ENCODE results near the gene IRS1. TPM values are rescaled to one million over a fixed set of nuclear protein-coding genes. Genes with fewer than 3 reads are reported as not detected.

IRS1 gene
- total RNA-seq, 1 donor from 2014 or later: 17.8 TPM

- Histone ChIP-seq H3K4me3 (no peak overlapping the region), H3K4me1 (peaks cover 81% of the 10 kb centered on the region), H3K27ac (replicated peaks) (peak overlapping the region; percentile 82), H3K36me3 (no peaks in the 10 kb centered on the region), H3K9me3 (replicated peaks) (no peaks in the 10 kb centered on the region), H3K27me3 (ENCODE audit: low read depth) (no peaks in the 10 kb centered on the region)
- no peak for TF ChIP-seq CTCF (IDR thresholded peaks at IDR 0.05; ENCODE audit: borderline replicate concordance)
- peak; percentile 37 for DNase-seq
- intact Hi-C loops (cut with micrococcal nuclease): no loop called here
Observed at GRCh38 chr2:226742347-226742746, 57.3 kb downstream of the IRS1 start.

GRCh38 chr2:226740039-226740648 is 59.5 kb downstream of the IRS1 start:
- H3K27ac ChIP-seq (replicated peaks): peak overlapping the region; percentile 74
- no peak for DNase-seq
- TF ChIP-seq CTCF (IDR thresholded peaks at IDR 0.05; ENCODE audit: borderline replicate concordance): no peak
- H3K9me3 ChIP-seq (replicated peaks): no peaks in the 10 kb centered on the region
- no peaks in the 10 kb centered on the region for H3K27me3 ChIP-seq (ENCODE audit: low read depth)
- no peaks in the 10 kb centered on the region for H3K36me3 ChIP-seq
- peaks cover 61% of the 10 kb centered on the region for H3K4me1 ChIP-seq
- H3K4me3 ChIP-seq: no peak overlapping the region
- intact Hi-C loops (cut with micrococcal nuclease): no loop called here

GRCh38 chr2:226739545-226740030 is 60.0 kb downstream of the IRS1 start:
- DNase-seq: no peak
- Histone ChIP-seq H3K27me3 (ENCODE audit: low read depth) (no peaks in the 10 kb centered on the region), H3K4me3 (no peak overlapping the region), H3K4me1 (peaks cover 64% of the 10 kb centered on the region), H3K36me3 (no peaks in the 10 kb centered on the region), H3K9me3 (replicated peaks) (no peaks in the 10 kb centered on the region), H3K27ac (replicated peaks) (peak overlapping the region; percentile 74)
- no peak for TF ChIP-seq CTCF (IDR thresholded peaks at IDR 0.05; ENCODE audit: borderline replicate concordance)
- intact Hi-C loops (cut with micrococcal nuclease): no loop called here

- Histone ChIP-seq H3K4me3 (no peak overlapping the region), H3K9me3 (replicated peaks) (no peaks in the 10 kb centered on the region), H3K4me1 (peaks cover 70% of the 10 kb centered on the region), H3K27ac (replicated peaks) (peak overlapping the region; percentile 74), H3K27me3 (ENCODE audit: low read depth) (no peaks in the 10 kb centered on the region), H3K36me3 (no peaks in the 10 kb centered on the region)
- TF ChIP-seq CTCF (IDR thresholded peaks at IDR 0.05; ENCODE audit: borderline replicate concordance): no peak
- no peak for DNase-seq
- intact Hi-C loops (cut with micrococcal nuclease): no loop called here
Observed at GRCh38 chr2:226738821-226739544, 60.6 kb downstream of the IRS1 start.

GRCh38 chr2:226738191-226738820 is 61.3 kb downstream of the IRS1 start:
- H3K36me3 ChIP-seq: no peaks in the 10 kb centered on the region
- TF ChIP-seq CTCF (IDR thresholded peaks at IDR 0.05; ENCODE audit: borderline replicate concordance): no peak
- intact Hi-C loops (cut with micrococcal nuclease): no loop called here
- DNase-seq: no peak
- H3K4me1 ChIP-seq: peaks cover 70% of the 10 kb centered on the region
- no peaks in the 10 kb centered on the region for H3K9me3 ChIP-seq (replicated peaks)
- H3K27me3 ChIP-seq (ENCODE audit: low read depth): no peaks in the 10 kb centered on the region
- no peak overlapping the region for H3K4me3 ChIP-seq
- peak overlapping the region; percentile 74 for H3K27ac ChIP-seq (replicated peaks)

Data from left ventricle myocardium inferior (tissue), 1 donor.